Gastrocnemius medialis (tissue), 4 donors: ENCODE measurements around the gene CSNK2A1.
"Not testable (repeated sequence)": the region's sequence is repeated elsewhere in the genome, so short reads cannot be mapped to it uniquely, and the experiment has no call there.

ENCODE experiments used
- POLR2A ChIP-seq, 2 donors: fragments of 450-650 bp; IDR thresholded peaks; one replicate each; pipeline ENCODE4 v1.6.1; 2017; ENCODE audit warnings: antibody characterized with exemption in 2 of 2, mild to moderate bottlenecking in 2 of 2, moderate library complexity in 2 of 2
- TF ChIP-seq, protein P1 (sequence below), 5 experiments: fragments of 450-650 bp in 3 of 5; fragments of 200-600 bp in 2 of 5; sonication (generic) in 2 of 5; IDR thresholded peaks in 4 of 5; conservative IDR thresholded peaks in 1 of 5; 1 replicate in 4 of 5; 2 replicates in 1 of 5; pipeline ENCODE4 v1.5.1; 2016 to 2019; ENCODE audit warnings: antibody characterized with exemption in 5 of 5, mild to moderate bottlenecking in 3 of 5, moderate library complexity in 3 of 5

DNA sequence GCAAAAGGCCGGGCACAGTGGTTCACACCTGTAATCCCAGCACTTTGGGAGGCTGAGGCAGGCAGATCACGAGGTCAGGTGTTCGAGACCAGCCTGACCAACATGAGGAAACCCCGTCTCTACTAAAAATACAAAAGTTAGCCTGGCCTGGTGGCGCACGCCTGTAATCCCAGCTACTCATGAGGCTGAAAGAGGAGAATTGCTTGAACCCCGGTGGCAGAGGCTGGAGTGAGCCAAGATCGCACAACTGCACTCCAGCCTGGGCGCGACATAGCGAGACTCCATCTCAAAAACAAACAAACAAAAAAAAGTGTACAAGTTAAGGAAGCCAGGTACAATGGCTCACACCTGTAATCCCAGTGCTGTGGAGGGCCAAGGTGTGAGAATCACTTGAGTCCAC, 91.6 kb downstream of the CSNK2A1 start:
- TF ChIP-seq, protein P1, sequence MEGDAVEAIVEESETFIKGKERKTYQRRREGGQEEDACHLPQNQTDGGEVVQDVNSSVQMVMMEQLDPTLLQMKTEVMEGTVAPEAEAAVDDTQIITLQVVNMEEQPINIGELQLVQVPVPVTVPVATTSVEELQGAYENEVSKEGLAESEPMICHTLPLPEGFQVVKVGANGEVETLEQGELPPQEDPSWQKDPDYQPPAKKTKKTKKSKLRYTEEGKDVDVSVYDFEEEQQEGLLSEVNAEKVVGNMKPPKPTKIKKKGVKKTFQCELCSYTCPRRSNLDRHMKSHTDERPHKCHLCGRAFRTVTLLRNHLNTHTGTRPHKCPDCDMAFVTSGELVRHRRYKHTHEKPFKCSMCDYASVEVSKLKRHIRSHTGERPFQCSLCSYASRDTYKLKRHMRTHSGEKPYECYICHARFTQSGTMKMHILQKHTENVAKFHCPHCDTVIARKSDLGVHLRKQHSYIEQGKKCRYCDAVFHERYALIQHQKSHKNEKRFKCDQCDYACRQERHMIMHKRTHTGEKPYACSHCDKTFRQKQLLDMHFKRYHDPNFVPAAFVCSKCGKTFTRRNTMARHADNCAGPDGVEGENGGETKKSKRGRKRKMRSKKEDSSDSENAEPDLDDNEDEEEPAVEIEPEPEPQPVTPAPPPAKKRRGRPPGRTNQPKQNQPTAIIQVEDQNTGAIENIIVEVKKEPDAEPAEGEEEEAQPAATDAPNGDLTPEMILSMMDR (IDR thresholded peaks at IDR 0.05 in 4 of 5, conservative IDR thresholded peaks at IDR 0.05 in 1 of 5) = not testable (repeated sequence)
- not testable (repeated sequence) for TF ChIP-seq POLR2A (IDR thresholded peaks at IDR 0.05)
